SW 1271 (cell line): ENCODE results near the gene DDA1.
"Not testable (repeated sequence)": the region's sequence is repeated elsewhere in the genome, so short reads cannot be mapped to it uniquely, and the experiment has no call there.

Source experiments
- DNase-seq, 2 experiments: peaks; one replicate each; lab custom pipeline; 2025; lab: John Stamatoyannopoulos, UW

The DDA1 gene

DNA sequence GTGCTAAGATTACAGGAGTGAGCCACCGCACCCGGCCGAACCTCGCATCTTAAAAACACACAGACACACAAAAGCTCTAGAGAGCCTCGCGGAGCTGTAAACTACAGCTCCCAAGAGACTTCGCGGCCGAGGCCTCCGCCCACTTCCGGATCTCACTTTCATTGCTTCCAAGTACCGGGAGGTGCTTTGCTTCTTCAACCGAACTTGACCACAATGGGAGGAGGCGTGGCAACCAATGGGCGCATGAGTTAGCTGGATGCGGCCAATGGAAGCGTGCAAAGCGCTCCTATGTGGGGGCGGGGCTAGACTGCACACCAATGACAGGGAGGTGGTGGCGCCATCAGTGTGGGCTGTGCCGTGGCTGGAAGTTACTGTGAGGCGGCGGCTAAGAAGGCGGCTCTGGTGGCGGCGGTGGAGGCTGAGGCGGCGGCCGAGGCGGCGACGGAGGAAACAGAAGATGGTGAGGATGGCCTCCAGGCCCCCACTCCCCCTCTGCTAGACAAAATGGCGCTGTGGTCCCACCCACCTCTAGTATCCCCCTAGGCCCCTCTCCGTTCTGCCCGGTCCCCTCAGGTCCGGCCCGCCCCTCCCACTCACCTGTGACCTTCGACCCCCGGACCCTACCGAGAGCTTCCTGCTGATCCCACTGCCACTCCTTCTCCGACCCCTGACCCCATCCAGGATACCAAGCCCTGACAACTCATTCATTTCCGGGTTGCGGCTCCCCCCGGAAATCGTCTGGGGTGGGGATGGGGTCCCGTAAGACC, at the start of gene DDA1:
Gene DDA1 (plus strand): TSS at position 366 of the 767 bp plus-strand sequence. CDS start 92 bp downstream, at position 458.
- DNase-seq, result peak; percentile 99

DNA sequence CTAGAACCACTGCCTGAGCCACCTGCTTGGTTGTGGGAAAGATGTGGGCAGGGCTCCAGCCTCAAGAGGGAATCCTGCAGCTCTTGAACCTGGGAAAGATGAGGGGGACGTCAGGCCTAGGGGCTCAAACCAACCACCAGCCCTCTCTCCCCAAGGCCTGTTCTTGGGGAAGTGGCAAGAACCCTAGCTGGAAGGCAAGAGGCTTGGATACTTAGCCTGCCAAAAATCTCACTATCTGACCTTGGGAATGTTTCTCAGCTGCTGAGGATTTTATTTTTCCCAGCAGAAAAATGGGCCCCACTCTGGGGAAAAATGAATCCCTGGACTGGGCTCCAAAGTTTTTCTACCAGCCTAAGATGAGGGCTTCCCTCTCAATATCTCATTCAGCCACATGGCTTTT, 49.4 kb upstream of the DDA1 start:
- DNase-seq, result no peak

DNA sequence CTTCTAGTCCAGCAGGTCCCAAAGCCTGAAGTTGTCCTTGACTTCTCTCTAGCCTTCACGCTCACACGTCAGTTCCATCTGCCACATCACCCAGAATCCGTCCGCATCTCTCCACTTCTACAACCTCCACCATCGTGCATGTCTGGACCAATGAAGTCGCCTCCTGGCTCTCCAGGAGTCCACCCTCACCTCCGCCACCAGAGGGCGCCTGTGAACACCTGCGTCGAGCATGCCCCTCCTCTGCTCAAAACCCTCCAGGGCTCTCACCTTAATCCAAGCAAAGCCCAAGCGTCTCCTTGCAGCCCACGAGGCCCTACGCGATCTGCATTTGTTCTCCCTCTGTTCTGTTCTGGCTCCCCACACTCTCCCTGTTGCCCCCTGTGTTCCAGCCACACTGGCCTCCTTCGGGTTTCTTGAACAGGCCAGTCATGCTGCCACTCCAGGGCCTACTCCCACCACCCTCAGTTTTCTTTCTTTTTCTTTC, 48.5 kb upstream of the DDA1 start:
- peak; percentile 58 to 59 for DNase-seq

DNA sequence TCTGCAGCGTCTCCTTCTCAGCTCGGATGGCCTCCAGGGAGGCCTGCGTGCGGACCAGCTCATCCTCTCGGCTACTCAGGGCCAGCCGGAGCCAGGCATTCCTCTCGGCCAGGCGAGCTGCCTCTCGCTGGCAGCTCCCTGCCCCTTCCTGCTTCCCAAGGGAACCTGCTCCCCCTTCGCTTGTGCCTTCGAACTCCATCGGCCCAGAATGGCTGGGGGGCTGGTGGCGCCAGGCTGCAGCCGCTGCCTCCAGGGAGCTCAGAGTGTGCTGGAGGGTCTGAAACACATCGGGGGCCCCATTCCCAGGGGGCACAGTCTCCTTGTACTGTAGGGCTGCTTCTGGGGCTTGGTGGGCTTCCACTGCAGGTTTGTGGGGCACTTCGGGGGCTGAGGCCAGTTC, 46.8 kb upstream of the DDA1 start:
- DNase-seq, result no peak

DNA sequence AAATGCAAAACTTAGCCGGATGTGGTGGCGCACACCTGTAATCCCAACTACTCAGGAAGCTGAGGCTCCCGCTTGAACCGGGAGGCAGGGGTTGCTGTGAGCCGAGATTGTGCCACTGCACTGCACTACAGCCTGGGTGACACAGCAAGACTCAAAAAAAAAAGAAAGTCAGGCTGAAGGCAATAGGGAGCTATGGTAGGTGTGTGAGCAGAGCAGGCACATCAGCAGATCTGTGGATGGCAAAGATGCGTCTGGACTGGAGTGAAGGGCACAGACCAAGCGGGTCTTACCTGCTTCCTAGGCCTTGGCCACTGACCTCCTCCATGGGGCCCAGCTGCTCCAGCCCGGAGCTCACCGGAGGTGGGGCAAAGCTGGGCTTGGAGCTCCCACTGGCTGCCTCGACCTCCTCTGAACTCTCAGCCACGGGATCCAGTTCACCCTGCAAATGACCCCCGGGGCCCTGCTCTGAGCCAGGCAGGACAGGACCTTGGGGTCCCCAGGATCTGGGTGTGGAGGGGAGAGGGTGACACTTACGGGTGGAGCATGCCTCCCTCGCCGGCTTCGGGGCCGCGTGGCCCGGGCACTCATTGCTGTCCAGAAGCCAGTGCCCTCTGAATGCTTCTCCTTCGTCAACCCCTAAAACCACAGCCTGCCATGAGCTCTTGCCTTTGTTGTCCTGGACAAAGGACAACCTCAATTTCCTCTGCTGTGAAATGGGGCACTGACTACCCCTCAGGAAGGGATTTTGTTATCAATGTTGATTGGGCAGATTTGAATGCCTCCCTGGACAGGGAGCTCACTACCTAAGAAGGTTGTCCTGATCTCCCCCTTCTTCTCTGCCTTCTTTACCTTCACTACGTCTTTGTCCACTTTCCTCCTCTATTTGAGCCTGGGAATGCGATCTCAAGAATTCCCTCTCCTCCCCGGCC, 45.4 kb upstream of the DDA1 start:
- no peak for DNase-seq

DNA sequence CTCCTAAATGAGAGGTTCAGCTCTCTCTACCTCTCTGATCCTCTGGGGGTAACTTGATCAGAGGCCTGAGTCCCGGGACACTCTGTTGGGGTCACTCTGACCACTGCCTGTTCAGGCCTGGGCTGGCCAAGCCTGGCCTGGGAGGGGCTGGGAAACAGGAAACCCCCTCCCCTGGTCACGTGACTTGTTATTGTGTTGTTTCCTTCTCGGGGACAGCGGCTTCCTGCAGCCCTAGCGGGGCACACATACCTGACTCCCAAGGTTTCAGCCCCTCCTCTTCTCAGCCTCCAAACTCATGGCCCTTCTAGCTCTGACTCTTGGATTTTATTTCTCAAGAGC, 44.8 kb upstream of the DDA1 start, which contains the start of gene USHBP1:
Gene USHBP1 (minus strand): TSS at position 105 of the 339 bp plus-strand sequence. CDS start 446 bp downstream, outside the sequence.
- DNase-seq, result no peak

DNA sequence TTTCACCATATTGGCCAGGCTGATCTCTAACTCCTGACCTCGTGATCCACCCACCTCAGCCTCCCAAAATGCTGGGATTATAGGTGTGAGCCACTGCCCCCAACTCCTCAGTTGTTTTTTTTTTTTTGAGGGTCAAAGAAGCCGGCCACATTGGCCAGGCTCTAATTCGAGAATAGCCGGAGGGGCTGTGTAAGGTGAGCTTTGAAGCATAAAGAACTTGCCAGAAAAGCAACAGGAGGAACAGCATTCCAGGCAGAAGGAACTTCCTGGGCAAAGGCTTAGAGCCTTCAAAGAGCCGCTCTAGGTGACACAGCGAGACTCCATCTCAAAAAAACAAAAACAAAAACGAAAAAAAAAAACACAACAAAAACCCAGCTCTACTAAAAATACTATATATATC, 43.3 kb upstream of the DDA1 start:
- no peak for DNase-seq

DNA sequence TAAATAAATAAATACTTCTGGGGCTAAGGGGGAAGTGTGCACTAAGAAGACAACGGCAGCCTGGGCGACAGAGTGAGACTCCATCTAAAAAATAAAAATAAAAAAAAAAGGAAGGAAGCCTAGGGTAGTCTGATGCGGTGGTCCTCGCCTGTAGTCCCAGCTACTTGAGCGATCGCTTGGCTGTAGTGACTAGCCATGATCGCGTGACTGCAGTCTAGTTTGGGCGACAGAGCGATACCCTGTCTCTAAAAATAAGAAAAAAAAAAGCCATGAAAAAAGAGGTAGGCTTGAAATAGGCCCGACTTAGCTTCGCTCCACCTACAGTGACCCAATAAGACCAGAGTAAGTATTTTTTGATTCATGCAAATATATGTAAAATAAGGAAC, 42.8 kb upstream of the DDA1 start:
- no peak for DNase-seq

DNA sequence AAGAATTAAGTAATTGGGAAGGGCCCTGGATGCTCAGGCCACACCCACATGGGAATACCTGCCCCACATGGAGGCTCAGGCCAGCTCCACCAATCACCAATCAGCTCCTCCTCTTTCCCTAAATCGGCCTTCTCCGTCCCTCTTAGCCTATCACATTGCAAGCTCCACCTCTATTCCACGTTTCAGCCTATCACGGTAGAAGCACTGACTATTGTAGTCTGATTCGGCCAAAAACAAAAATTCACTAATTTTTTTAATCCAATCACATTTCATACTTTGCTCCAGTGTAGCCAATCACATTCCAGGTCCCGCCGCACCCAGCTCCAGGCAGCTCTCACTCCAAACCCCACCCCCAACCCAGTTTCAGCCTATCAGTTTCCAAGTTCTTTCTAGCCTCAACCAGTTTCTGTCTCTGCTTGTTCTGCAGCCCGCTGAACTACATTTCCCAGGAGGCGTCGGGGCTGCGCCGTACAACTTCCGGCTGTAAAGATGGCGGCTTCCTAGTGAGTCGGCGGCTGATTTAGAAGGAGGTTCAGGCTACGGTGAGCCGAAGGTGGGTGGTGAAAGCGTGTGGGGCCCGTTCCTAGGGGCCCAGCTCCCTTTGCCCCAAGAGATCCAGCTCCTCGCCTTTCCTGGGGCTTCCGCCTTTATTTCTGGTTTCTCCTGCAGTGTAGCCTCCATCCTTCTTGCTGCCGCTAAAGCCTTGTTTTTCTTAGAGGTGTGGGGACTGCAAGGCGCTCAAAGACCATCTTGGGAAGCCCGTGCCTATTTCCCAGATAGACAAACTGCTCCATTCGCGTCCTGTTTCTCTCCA, 42.2 kb upstream of the DDA1 start, which contains the start of gene BABAM1:
Gene BABAM1 (plus strand): TSS at position 469 of the 814 bp plus-strand sequence. CDS start 1,364 bp downstream, outside the sequence.
- peak; percentile 95 to 99 for DNase-seq

DNA sequence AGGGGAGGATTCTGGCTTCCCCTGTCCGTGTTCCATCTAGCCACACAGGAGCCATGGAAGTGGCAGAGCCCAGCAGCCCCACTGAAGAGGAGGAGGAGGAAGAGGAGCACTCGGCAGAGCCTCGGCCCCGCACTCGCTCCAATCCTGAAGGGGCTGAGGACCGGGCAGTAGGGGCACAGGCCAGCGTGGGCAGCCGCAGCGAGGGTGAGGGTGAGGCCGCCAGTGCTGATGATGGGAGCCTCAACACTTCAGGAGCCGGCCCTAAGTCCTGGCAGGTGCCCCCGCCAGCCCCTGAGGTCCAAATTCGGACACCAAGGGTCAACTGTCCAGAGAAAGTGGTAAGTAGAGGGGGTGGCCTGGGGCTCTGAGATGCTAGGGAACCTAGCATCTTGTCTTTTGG, 40.6 kb upstream of the DDA1 start:
- DNase-seq, result no peak

DNA sequence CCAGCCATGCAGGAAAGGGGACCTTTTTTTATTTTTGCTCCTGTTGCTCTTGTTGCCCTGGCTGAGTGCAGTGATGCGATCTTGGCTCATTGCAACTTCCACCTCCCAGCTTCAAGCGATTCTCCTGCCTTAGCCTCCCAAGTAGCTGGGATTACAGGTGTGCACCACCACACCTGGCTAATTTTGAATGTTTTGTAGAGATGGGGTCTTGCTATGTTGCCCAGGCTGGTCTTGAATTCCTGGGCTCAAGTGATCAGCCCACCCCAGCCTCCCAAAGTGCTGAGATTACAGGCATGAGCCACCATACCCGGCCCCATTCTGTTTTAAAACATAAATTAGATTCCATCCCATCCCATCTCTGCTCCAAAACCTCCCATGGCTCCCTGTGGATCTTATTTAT, 34.5 kb upstream of the DDA1 start:
- not testable (repeated sequence) for DNase-seq

DNA sequence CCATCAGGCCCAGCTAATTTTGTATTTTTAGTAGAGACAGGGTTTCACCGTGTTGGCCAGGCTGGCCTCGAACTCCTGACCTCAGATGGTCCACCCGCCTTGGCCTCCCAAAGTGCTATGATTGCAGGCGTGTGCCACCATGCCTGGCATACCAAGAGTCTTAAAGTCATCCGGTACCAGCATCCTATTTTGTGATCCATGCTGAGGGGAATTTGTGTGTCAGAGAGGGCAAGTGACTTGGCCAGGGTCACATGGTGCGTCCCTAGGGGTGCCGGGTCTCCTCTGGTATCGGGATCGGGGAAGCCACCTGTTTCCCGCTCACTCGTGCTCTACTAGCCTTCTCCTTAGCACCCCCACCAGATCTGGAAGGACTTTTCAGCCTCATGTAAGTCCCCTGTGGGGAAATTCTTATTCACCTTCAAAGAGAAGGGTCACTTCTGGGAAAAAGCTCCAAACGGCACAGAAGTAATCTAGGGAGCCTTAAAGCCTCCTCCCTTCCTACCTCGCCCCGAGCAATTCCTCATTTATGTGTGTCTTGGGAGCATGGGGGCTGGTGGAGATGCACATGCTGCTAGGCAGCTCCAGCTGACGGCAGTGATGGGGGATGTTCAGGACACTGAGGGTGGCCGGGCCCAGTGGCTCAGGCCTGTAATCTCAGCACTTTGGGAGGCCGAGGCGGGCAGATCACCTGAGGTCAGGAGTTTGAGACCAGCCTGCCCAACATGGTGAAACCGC, 33.8 kb upstream of the DDA1 start:
- DNase-seq, result no peak

DNA sequence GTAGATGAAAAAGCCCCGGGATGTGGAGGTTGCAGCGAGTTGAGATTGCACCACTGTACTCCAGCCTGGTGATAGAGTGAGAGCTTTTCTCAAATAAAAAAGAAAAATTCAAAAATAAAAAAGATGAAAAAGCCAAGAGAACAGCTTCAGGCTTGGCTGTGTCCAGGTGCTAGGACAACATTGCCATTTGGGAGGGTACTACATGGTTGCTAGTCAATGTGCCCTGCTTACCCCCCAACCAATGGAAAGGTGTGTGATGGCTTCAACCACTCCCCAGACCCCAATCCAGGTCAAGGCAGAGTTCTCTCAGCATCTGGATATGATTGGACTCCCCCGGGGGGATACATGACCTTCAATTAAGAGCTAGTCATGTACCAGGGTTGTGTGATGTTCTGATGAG, 29.9 kb upstream of the DDA1 start:
- no peak for DNase-seq

DNA sequence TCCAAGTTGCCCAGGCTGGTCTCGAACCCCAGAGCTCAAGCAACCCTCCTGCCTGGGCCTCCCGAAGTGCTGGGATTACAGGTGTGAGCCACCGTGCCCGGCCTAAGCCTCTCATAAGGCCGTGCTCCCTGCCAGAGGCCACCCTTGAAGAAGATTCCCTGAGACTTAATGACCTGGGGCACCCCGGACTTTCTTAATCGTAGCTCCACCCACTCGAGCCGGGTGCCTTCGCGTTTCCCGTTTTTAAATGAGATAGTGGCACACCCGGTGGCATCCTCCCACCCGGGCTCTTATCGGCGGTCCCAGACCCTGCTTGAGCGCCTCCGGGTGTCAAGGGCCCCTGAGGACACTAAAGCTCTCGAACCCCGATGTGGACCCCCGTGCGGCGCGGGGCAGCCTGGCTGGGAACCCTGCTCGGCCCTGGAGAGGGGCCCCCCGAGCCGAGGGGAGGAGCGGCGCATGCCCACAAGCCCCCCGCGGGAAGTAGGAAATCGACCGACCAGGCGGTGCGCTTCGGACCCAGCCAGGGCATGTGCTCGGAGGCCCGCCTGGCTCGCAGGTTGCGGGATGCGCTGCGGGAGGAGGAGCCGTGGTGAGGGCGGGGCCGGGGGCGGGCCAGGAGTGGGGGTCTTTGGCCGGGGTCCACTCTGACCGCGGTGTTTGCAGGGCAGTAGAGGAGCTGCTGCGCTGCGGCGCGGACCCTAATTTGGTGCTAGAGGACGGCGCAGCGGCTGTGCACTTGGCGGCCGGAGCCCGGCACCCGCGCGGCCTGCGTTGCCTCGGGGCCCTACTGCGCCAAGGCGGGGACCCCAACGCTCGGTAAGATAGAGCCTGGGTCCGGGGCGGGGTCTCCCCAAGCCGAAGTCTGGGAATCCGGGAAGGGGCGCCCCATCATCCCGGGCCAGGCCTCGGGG, 27.7 kb upstream of the DDA1 start, which contains the start of gene ANKLE1:
Gene ANKLE1 (plus strand): TSS at position 511 of the 914 bp plus-strand sequence. CDS start 20 bp downstream, at position 531.
- DNase-seq, result no peak

DNA sequence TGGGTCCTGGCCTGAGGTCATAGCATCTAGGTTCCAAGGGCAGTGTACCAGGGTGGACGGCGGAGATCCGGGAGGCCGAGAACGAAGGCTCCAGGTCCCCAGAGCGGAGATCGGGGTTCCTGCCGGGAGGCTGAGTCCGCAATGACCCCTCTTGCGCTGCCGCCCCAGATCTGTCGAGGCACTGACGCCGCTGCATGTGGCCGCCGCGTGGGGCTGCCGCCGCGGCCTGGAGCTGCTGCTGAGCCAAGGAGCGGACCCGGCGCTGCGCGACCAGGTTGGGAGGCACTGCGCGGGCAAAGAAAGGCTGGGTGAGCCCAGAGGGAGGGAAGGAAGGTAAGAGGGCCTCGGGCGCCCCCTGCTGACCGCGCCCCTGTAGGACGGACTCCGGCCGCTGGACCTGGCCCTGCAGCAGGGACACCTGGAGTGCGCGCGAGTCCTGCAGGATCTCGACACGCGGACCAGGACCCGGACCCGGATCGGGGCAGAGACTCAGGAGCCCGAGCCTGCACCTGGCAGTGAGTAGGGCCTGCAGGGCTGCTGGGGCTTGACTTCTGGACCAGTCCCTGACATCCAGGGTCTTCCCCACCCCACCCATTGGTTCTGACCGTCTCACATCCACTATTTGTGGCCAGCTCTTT, 26.8 kb upstream of the DDA1 start:
- peak; percentile 67 to 74 for DNase-seq

DNA sequence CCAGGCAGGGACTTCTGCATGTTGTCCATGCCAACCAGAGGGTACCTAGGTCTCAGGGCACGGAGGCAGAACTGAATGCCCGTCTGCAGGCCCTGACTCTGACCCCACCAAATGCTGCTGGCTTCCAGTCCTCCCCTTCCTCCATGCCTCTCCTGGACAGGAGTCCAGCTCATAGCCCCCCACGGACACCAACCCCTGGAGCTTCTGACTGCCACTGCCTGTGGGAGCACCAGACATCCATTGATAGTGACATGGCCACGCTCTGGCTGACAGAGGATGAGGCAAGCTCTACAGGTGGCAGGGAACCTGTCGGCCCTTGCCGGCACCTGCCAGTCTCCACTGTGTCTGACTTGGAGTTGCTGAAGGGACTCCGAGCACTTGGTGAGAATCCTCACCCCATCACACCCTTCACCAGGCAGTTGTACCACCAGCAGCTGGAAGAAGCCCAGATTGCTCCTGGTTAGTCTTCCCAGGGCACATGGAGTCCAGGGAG, 25.8 kb upstream of the DDA1 start:
- DNase-seq, result no peak

DNA sequence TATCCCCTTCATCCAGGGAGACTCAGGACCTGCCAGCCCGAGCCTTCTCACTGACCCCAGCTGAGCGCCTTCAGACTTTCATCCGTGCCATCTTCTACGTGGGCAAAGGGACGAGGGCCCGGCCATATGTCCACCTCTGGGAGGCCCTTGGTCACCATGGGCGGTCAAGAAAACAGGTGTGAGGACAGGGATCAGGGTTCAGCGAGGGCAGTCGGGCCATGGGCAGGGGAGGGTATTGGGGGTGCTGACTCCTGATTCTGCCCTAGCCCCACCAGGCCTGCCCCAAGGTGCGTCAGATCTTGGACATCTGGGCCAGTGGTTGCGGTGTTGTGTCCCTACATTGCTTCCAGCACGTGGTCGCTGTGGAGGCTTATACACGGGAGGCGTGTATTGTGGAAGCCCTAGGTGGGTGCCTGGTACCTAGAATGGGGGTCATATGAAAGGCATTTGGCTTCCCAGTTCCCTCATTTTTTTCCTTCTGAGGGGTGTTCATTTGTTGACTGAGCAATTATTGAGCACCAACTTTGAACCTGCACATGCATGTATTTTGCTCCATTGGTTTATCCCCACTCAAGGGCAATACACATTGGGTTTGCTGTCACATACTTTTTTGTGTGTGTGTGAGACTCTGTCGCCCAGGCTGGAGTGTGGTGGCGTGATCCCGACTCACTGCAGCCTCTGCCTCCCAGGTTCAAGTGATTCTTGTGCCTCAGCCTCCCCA, 23.8 kb upstream of the DDA1 start:
- DNase-seq, result no peak

DNA sequence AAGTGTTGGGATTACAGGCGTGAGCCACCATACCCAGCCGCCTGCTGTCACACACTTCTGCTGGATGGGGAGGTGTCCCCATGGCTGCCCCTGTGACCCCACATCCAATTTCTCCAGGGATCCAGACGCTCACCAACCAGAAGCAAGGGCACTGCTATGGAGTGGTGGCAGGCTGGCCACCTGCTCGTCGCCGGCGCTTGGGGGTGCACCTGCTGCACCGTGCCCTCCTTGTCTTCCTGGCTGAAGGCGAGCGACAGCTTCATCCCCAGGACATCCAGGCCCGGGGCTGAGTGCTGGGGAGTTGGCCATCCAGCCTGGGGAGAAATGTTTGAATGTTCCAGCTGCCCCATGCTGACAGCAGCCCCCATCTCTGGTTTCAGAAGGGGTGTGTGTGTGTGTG, 23.1 kb upstream of the DDA1 start:
- DNase-seq, result no peak

DNA sequence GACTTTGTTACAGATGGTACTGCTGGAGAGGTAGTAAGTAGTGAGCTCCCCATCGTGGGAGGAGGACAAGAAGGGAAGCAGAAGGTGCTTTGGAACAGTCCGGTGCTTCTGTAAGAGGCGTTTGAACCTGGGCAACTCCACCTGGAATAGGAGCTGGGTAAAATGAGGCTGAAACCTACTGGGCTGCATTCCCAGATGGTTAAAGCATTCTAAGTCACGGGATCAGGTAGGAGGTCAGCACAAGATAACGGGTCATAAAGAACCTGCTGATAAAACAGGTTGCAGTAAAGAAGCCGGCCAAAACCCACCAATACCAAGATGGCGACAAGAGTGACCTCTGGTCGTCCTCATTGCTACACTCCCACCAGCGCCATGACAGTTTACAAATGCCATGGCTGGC, 22.6 kb upstream of the DDA1 start:
- no peak for DNase-seq
